ENCODE data around the gene TOE1.

TOE1 gene

GRCh38 chr1:45359882-45360513, 20.0 kb downstream of the TOE1 start:
- peaks cover 7% of the 10 kb centered on the region; the same call in 1 of the 2 replicates for H3K4me1 ChIP-seq (ENCODE audit: control insufficient read depth, insufficient read depth, low read length)
- TF ChIP-seq ZNF335 (tag by site-specific recombination; conservative IDR thresholded peaks at IDR 0.05) (peak; percentile 39; the same call in 1 of the 2 replicates), ZNF580 (tag by site-specific recombination; IDR thresholded peaks at IDR 0.05) (no peak), ZNF747 (tag by site-specific recombination; IDR thresholded peaks at IDR 0.05) (no peak), BCL11B (tag by site-specific recombination; IDR thresholded peaks at IDR 0.05; ENCODE audit: low read depth) (no peak), TCF7L2 (IDR thresholded peaks at IDR 0.05; ENCODE audit: borderline replicate concordance, low read depth, low read length) (no peak), ZSCAN16 (tag by site-specific recombination; IDR thresholded peaks at IDR 0.05) (no peak), SCRT1 (tag by site-specific recombination; IDR thresholded peaks at IDR 0.05; ENCODE audit: borderline replicate concordance) (0 out of 2 replicates have a peak, but pooled peaks have one; percentile 44), ZNF548 (tag by site-specific recombination; IDR thresholded peaks at IDR 0.05) (no peak), SCRT2 (tag by site-specific recombination; IDR thresholded peaks at IDR 0.05) (peak; percentile 93), TSHZ1 (tag by site-specific recombination; IDR thresholded peaks at IDR 0.05; ENCODE audit: borderline replicate concordance) (no peak), AEBP2 (tag by site-specific recombination; IDR thresholded peaks at IDR 0.05; ENCODE audit: borderline replicate concordance) (no peak), ZNF654 (tag by site-specific recombination; IDR thresholded peaks at IDR 0.05; ENCODE audit: low read depth) (peak; percentile 87), PRDM2 (tag by site-specific recombination; IDR thresholded peaks at IDR 0.05; ENCODE audit: borderline replicate concordance) (no peak)
- POLR2A ChIA-PET, result interaction anchor here (0.6 to 1.1 kb wide), 2 partner anchors 131 to 173 kb away, joined by 3 to 4 read pairs; partner anchors contain the start of gene TESK2
- no peaks in the 10 kb centered on the region for H3K36me3 ChIP-seq (ENCODE audit: control insufficient read depth in 2 of 2, insufficient read depth in 1 of 2, low read length in 2 of 2)
- H3K4me3 ChIP-seq (ENCODE audit: low read depth, low read length), result no peak overlapping the region
- H3K9me3 ChIP-seq (ENCODE audit: control insufficient read depth, insufficient read depth, low read depth, low read length), result no peaks in the 10 kb centered on the region
- CTCF ChIA-PET, result interaction anchor here (0.6 to 11.2 kb wide), 24 partner anchors 9 to 751 kb away, joined by 3 to 157 read pairs (median 4); partner anchors contain the start of genes CCDC163, MMACHC and TESK2
- H3K27ac ChIP-seq (ENCODE audit: extremely low read depth, low read depth, low read length), result no peak overlapping the region

Data from HEK293 (cell line).